Astrocyte (in vitro differentiated cells and primary cell): ENCODE data around the gene OR1I1.

Experiments
- CTCF ChIP-seq: IDR thresholded peaks from 2 replicates; pipeline ENCODE4 v1.5.1; 2011; ENCODE audit warnings: low read depth, mild to moderate bottlenecking, inconsistent platforms, low read length, moderate library complexity; ENCODE audit not compliant: insufficient read depth
- EZH2 ChIP-seq: IDR thresholded peaks from 2 replicates; pipeline ENCODE4 v1.6.1; 2012; ENCODE audit warnings: mild to moderate bottlenecking, low read length, inconsistent platforms; ENCODE audit not compliant: insufficient read depth

- no peak for TF ChIP-seq CTCF
- TF ChIP-seq EZH2, result no peak
Measured at GRCh38 chr19:15125232-15126067, 43.4 kb downstream of the OR1I1 start.
